Measurements from ENCODE around the gene TMEM220. TPM values are rescaled to one million over a fixed set of nuclear protein-coding genes. Genes with fewer than 3 reads are reported as not detected.

The TMEM220 gene
- total RNA-seq, 1 experiment from 2014 or later = 4.0 TPM

DNA sequence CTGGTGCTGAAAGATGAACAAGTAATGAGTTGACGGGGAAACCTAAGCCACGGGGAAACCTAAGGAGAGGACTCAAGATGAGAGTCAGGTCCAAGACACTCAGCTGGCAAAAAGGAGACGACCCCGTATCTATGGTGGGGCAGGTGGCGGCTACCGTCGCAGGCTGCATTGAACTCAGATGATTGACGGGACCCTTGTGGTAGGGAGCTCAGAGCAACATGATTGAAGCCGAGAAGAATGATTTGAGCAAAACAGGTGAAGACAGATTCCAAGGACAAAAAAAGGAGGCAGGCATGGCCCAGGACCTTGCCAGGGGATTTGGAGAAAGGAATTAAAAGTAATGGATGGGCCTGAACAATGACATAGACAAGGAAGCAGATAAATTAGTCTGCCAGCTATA lies 65.3 kb downstream of the TMEM220 start:
- ChIA-PET CTCF (interaction anchor here (0.8 kb wide), 1 partner anchor 18 kb away, joined by 4 read pairs; no protein-coding TSS in a partner anchor), POLR2A (no interaction called here)
- H3K4me1 Mint-ChIP-seq = no peaks in the 10 kb centered on the region
- H3K36me3 Mint-ChIP-seq = no peaks in the 10 kb centered on the region
- no peak overlapping the region; the same call in 1 of the 2 replicates for H3K27ac Mint-ChIP-seq
- DNase-seq (ENCODE audit: low spot score) = no peak
- H3K4me3 Mint-ChIP-seq = no peak overlapping the region
- no peaks in the 10 kb centered on the region for H3K9me3 Mint-ChIP-seq
- TF ChIP-seq NR2C2 (CRISPR knock-in tag; IDR thresholded peaks at IDR 0.05) = no peak
- no peak for TF ChIP-seq SP1 (CRISPR knock-in tag; conservative IDR thresholded peaks at IDR 0.05)
- TF ChIP-seq ESRRA (CRISPR knock-in tag; IDR thresholded peaks at IDR 0.05; ENCODE audit: borderline replicate concordance) = no peak
- TF ChIP-seq RORB (CRISPR knock-in tag; IDR thresholded peaks at IDR 0.05) = no peak
- TF ChIP-seq NR1H2 (CRISPR knock-in tag; IDR thresholded peaks at IDR 0.05) = no peak
- TF ChIP-seq, protein P1, sequence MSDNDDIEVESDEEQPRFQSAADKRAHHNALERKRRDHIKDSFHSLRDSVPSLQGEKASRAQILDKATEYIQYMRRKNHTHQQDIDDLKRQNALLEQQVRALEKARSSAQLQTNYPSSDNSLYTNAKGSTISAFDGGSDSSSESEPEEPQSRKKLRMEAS (CRISPR knock-in tag; IDR thresholded peaks at IDR 0.05) = no peak
- no peak for TF ChIP-seq GRHL2 (CRISPR knock-in tag; IDR thresholded peaks at IDR 0.05; ENCODE audit: insufficient replicate concordance, severe bottlenecking)
- no peak for TF ChIP-seq MLX (CRISPR knock-in tag; IDR thresholded peaks at IDR 0.05)
- TF ChIP-seq GTF2I (CRISPR knock-in tag; conservative IDR thresholded peaks at IDR 0.05) = no peak
- no peak for TF ChIP-seq ZNF138 (CRISPR knock-in tag; conservative IDR thresholded peaks at IDR 0.05)
- TF ChIP-seq, protein P2, sequence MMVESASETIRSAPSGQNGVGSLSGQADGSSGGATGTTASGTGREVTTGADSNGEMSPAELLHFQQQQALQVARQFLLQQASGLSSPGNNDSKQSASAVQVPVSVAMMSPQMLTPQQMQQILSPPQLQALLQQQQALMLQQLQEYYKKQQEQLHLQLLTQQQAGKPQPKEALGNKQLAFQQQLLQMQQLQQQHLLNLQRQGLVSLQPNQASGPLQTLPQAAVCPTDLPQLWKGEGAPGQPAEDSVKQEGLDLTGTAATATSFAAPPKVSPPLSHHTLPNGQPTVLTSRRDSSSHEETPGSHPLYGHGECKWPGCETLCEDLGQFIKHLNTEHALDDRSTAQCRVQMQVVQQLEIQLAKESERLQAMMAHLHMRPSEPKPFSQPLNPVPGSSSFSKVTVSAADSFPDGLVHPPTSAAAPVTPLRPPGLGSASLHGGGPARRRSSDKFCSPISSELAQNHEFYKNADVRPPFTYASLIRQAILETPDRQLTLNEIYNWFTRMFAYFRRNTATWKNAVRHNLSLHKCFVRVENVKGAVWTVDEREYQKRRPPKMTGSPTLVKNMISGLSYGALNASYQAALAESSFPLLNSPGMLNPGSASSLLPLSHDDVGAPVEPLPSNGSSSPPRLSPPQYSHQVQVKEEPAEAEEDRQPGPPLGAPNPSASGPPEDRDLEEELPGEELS (CRISPR knock-in tag; IDR thresholded peaks at IDR 0.05) = no peak
- no peak for TF ChIP-seq NR3C1 (CRISPR knock-in tag; conservative IDR thresholded peaks at IDR 0.05; ENCODE audit: low read depth)
- no peak for TF ChIP-seq JAZF1 (CRISPR knock-in tag; IDR thresholded peaks at IDR 0.05)
- TF ChIP-seq ZNF281 (CRISPR knock-in tag; IDR thresholded peaks at IDR 0.05) = no peak
- ATAC-seq = no peak
- H3K27me3 Mint-ChIP-seq (ENCODE audit: low read depth) = no peaks in the 10 kb centered on the region

Other genes with a start within 250 kb of the TMEM220 start
- not detected in 3 replicates for gene MYH1, start 211.5 kb downstream of the TMEM220 start, total RNA-seq (2021)
- gene MYH2, start 180.4 kb downstream of the TMEM220 start, total RNA-seq (2021) = 1.1 to 1.5 TPM (median 1.5 TPM) in 3 replicates
- 1.5 to 2.6 TPM (median 1.6 TPM) in 3 replicates for gene MYH3, start 72.7 kb downstream of the TMEM220 start, total RNA-seq (2021)
- 56.9 to 63.8 TPM (median 61.6 TPM) in 3 replicates for gene SCO1, start 32.5 kb downstream of the TMEM220 start, total RNA-seq (2021)
- 6.6 to 7.5 TPM (median 7.4 TPM) in 3 replicates for gene ADPRM, start 32.4 kb downstream of the TMEM220 start, total RNA-seq (2021)
- not detected in 3 replicates for gene TMEM238L, start 74.1 kb upstream of the TMEM220 start, total RNA-seq (2021)
- not detected in 3 replicates for gene PIRT, start 108.1 kb upstream of the TMEM220 start, total RNA-seq (2021)